CMK (cell line): ENCODE results near the gene ZFPM1.
A peak's percentile ranks its signal among the peaks of the same experiment; 100 is the strongest.

Experiments used
- DNase-seq: peaks from one replicate; pipeline ENCODE4 v3.0.0-alpha.2; 2010; ENCODE audit warnings: low read depth

ZFPM1 gene

DNA sequence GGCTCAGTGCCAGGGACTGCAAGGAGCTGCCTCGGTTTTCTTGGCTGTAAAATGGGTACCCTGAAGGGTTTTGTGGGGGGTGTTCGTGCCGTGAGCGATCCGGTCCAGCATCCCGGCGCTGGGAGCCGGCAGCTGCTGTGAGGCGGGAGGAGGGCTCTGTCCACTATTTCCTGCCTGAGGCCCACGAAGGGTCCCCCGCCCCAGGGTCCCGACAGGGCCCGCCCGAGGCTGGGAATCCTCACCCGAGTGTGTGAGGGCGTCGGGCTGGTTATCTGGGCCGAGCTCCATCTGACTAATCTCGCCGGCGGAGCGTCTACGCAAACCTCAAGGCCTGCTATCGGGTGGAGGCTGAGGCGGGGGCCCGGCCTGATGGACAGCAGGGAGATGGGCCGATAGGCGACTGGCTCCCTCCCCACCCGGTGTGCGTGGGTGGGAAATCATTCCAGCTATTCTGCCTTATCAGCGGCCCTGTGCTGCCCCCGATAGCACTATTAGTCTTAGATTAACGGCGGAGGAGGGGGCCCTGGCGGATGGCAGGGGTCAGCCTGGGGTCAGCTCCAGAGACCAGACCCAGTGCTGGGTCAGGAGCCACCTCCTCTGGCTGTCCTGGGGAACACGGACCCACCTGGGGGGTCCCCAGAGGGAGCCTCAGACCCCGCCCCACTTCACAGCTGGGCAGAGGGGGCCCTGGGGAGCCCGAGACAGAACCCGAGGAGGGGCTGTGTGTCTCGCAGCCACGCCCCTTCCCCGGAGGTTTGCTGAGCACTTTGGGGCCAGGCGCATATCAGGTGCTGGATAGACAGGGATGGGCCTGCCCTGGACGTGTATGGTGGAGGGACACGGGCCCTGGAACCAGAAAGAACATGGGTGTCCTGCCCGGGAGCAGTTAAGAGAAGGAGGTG is 44.7 kb downstream of the ZFPM1 start:
- peak; percentile 99 for DNase-seq

DNA sequence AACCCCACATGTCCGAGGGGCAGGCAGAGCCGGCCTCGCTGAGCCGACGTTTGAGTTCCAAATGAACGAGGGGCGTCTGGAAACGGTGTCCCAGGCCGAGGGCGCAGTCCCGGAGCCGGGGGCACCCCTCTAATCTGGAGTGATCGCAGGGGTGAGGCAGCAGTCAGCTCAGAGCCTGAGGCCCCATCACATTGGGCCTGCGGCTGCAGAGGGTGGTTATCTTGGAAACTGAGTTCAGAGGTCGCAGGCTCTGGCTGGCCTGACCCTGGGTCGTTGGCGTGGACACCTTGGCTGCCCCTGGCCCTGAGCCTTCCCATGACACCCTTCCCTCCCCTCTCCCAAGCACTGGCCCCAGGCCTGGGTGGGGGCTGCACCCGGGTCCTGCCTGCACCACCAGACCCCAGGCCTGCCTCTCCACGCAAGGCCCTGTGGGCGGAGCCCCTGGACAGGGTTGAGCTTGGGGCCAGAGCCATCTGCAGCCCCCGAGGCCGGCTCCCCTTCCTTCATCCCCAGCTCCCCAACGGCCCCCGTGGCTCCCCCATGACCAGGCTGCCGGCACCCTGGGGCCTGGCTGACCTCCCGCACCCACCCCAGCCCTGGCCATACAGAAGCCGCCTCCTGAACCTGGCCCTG is 45.6 kb downstream of the ZFPM1 start:
- no peak for DNase-seq

DNA sequence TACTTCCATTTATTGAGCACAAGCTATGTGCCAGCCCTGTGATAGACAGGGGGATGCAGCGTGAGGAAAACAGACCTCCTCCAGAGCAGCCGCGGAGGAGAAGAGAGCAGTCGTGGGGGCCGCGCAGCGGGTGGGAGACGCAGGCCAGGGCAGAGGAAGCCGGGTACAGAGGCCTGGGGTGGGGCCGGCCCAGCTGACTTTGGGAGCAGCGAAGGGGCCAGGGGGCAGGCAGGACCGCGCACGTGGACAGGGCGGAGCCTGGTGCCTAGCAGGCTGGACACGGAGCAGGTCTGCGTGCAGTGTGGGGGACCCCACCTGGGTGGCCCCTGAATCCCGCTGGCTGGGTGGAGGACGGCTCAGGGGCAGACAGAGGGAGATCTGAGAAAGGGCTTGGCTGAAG is 46.2 kb downstream of the ZFPM1 start:
- no peak for DNase-seq

DNA sequence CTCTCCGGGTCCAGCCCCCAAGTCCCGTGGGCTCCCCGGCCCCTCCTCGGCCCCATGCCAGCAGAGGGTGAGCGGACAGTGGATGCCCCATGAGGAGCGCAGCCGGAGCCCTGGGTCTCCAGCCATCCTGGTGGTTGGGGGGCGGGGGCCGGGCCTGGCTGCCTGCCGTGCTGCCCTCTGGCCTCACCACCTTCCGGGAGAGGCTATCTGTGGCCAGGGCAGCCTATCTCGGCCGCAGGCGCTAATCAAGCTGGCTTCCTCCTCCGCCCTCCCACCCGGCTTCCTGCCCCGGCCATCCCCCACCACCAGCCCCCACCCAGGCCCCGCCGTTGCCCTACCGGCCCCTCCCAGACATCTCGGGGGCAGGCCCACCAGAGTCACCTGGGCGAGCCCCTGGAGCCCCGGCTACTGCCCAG is 46.8 kb downstream of the ZFPM1 start:
- DNase-seq = no peak

DNA sequence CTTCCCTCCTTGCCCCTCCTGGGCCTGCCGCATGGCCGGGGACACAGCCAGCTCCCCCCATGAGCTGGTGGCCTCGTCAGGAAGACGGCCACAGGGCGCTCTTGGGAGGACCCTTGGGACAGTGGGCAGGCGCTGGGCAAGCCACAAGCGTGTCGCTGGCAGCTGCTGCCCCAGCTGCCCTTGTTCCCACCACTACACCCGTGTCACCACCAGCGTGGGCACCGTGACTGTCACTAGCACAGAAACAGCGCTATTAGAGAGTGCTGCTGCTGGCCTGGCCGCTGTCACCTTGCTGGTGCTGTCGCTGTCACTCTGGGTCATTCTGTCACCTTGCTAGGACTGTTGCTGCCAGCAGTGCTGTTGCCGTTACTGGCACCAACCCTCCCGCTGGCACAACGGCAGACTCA is 47.2 kb downstream of the ZFPM1 start:
- DNase-seq = no peak

DNA sequence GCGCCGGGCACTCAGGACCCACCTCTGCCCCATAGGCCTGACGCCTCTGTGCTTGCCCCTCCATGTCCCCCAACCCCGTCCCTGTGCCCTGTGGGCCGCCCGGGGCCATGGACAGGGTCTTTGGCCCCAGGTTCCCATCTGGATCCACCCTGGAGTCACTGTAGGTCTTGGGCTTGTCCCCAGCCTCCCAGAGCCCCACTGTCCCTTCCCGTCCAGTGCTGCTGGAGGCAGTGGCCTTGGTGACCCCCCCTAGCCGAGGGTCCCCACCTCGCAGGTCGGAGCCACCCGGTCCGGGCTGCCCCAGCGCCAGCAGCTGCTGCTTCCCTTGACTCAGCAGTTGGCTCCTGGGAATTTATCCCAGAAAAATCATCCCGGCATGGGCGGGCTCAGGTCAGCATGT is 49.3 kb downstream of the ZFPM1 start:
- DNase-seq = no peak

DNA sequence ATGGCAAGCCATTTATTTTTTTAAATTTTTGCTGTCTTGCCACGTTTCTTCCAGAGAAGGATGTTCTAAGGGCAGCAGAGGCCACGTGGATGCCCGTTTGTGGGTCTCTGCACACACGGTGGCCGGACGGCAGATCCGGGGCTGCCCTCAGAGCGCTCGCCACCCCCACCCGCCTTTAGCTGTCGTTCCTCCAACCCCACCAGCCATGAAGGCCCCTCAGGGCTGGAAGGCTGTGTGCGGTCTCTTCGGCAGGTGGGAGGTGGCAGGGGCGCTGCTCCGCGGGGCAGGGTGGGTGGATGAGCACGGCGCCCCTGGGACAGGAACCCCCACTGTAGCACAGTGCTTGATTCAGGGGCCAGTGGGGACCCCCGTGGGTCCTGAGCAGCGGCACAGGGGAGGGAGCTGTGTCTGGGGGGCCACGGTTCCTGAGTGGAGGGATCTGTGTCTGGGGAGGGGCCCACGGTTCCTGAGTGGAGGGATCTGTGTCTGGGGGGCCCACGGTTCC is 49.7 kb downstream of the ZFPM1 start:
- no peak for DNase-seq

DNA sequence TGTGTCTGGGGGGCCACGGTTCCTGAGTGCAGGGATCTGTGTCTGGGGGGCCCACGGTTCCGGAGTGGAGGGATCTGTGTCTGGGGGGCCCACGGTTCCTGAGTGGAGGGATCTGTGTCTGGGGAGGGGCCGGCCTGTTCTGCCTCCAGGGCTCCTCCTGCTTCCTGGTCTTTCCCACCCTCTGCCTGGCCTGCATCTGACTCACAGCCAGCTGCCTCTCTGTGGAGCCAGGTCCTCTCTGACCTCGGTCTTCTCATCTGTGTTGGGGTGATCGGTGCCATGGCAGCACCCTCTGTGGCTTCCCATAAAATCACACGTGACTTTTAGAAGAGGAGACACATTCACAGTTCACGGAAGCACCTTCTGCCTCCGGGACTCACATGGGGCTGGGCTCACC is 50.3 kb downstream of the ZFPM1 start:
- no peak for DNase-seq

DNA sequence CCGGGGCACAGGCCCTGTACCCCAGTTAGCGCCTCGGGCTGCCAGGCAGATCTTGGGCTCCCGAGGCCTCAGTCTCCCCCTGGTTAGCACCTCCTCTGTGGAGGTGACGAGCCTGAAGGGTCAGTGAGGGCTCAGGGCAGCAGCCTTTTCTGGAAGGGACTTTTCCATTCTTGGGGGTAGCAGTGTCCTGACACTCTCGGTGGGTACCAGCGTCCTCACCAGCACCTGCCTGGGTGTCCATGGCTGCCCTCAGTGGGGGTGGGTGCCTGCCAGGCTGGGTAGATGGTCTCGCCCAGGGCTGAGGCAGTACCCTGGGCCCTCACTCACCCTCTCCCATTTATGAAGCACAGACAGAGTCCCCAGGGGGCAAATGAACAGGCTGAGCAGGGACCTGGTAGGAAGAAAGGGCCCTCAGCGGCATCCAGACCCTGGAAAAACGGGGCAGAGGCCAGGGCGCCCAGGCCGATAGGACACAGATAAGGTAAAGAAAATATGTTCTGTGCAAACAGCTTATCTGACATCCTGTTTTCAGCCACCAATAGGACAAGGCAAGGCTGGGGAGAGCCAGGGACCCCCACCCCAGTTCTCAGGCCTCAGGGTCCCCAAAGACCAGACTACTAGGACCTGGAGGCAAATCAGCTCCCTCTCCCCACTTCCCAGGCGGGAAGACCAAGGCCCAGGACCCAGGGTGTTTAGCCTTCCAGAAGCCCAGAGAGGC is 50.9 kb downstream of the ZFPM1 start:
- no peak for DNase-seq

DNA sequence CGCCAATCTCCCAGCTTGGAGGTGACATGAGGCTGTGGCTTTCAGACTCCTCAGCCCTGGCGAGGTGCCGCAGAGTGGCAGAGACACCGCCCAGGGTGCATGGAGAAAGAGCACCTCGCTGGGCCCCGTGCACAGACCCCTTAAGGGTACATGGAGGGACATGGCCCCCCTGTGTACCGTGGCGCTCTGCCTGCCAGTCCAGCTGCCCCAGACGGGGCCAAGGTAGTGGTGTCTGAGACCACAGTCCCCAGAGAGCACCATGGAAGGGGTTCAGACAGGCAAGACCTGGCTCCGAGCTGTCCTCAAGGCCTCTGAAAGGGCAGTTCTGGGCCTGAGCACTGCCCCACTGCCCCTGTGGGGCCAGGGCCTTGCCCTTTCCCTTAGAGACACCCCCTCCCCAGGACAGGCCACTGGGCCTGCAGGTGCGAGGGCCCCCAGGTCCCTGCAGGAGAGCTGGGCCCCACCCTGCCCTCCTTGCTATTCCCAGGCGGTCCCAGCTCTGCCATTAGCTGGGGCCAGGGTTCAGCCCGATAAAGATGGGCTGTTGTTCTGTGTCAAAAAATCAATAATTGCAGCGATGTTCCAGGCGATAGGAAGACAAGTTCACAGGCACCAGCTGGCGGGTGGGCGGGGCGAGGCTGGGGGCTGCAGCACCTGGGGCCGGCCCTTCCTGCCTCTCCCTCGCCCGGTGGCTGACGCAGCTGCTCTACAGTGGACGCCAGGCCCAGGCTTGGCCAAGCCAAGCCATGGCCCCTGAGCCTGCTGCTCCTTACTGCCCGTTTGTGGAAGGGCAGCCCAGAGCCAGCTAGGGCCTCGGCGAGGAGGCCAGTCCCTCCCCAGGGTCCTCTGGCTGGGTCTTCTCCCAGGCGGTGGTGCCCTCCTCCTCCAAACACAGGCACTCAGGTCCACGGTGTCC is 51.7 kb downstream of the ZFPM1 start:
- no peak for DNase-seq

DNA sequence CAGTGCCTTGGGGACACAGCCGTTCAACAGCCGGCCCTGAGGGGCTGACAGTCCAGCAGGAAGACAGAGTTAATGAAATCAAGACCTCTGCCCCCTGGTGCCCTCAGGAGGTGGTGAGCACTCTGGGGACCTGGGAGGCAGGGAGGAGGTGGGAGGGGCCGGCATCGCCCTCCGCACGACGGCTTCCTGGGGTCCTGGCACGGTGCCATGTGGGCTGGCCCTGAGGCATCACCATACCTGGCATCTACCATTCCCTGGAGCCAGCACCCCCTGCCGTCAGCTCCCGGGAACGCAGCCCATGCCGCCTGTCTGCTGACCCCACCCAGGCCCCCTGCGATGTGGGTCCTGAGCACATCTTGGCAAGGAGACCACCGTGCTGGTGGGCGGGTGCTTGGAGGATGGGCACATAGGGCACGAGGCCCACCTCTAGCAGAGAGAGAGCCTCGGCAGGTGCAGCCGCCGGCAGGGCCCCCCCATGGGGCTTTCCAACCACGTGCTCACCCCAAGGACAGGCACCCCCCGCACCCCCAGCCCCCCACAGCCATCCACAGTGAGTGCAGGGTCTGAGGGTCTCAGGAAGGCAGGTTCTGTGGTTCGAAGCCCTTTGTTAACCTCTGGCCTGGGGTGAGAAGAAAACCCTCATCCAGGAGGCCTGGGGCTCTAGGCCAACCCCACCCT is 52.5 kb downstream of the ZFPM1 start:
- DNase-seq = no peak

DNA sequence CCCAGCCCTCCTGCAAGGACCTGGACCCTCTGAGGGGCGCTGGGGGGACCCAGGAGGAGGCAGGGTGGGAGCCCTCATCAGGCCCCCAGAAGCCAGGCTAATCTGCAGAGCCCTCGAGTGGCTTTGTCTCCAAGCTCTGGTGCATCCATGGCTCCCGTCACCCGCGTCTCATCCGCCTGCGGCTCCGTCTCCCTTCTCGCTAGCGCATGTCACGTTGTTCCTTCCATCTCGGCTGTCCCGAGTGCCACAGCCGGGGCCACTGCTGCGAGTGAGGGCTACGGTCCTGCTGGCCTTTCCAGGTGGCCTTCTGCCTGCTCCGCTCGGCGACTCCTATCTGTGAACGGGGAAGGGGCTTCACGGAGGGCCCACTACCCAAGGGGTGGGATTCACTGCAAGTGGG is 53.6 kb downstream of the ZFPM1 start:
- no peak for DNase-seq

DNA sequence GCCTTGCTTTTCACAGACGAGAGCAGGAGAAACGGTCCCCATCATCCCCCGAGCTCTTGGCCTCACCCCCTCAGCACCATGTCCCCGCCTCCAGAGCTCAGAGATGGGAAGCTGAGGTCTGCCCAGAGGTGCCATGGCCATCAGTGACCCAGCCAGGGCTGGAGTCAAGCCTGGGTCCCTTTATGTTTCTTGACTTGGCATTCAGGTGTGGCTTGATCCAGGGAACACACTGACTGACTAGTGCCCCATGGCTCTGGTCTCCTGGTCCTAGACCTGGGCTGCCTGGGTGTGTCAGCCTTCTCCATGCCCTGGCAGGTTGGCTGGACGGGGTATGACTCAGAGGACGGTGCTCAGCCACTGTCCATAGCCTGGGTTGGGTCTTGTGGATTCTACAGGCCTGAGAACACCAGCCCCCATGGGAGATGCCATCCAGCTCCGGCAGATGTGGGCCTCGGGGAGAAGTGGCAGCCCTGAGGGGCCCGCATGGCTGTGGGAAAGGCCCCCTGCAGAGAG is 54.2 kb downstream of the ZFPM1 start:
- DNase-seq = no peak

DNA sequence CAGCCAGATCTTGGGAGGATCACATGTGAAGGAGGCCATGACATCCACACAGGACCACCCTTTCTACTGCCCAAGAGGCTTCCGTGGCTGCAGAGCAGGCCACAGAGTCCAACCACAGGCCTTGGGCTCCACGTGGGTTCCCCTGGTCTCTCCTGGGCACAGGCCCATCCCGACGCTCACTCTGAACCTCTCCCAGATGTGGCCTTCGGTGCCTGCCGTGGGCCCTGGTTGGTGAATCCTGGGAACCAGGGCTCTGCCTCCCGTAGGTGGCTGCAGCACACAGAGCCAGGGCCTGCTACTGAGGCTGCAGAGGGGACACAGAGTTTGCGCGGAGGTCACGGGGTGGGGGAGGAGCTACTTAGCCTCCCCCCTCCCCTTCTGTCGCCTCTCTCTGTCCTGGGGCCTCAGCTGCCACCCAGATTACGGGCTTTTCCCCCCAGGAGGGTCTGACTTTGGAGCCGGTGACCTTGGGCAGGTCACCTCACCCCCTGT is 55.3 kb downstream of the ZFPM1 start:
- DNase-seq = no peak

DNA sequence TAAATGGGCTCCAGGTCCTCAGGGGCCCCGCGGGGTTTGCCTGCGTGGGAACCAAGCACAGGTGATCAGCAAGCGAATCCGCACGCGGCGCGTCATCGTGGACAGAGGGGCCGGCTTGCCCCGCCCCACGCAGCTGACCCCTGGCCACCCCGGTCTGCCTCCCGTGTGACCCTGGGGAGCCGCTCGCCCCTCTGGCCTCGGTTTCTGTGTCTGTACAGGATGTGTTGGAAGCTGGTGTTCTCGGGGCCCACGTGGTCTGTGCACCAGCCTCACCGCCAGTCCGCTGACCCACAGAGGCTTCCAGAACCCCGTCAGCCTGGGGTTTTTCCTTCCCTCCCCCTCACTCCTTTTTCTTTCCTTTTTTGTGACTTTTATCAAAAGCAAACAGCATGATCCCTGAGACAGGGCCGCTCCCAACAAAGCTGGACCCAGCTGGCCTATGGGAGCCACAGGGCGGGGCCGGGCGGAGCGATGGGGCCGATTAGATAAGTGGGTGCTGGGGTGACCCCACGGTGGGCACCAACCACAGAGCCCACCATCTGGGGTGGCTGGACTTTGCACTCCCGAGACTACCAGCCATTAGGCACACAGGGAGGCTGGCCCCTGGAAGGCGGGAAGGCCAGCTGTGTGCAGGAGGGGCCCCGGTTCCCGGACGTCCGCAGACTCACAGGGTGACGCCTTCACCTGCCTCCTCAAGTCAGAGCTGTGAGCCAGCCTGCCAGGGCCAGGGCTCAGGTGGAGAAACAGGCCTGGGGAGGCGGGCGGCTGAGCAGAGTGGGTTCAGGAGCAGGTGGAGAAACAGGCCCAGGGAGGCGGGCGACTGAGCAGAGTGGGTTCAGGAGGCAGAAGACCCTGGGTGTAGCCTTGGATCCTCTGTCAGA is 56.0 kb downstream of the ZFPM1 start:
- DNase-seq = no peak

DNA sequence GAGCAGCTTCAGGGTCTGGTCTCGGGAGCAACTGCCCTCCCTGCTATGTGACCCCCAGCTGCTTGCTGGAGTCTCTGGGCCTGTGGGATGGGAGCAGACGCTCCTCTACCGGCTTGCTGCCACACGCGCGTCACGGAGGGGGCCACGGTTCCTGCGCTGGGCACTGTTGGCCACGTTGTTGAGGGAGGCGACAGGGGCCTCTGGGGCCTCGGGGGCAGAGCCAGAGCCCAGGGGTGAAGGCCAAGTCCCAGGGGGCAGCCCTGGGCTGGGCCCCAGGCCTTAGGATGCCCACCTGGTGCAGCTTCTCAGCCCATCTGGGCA is 56.6 kb downstream of the ZFPM1 start:
- DNase-seq = no peak

DNA sequence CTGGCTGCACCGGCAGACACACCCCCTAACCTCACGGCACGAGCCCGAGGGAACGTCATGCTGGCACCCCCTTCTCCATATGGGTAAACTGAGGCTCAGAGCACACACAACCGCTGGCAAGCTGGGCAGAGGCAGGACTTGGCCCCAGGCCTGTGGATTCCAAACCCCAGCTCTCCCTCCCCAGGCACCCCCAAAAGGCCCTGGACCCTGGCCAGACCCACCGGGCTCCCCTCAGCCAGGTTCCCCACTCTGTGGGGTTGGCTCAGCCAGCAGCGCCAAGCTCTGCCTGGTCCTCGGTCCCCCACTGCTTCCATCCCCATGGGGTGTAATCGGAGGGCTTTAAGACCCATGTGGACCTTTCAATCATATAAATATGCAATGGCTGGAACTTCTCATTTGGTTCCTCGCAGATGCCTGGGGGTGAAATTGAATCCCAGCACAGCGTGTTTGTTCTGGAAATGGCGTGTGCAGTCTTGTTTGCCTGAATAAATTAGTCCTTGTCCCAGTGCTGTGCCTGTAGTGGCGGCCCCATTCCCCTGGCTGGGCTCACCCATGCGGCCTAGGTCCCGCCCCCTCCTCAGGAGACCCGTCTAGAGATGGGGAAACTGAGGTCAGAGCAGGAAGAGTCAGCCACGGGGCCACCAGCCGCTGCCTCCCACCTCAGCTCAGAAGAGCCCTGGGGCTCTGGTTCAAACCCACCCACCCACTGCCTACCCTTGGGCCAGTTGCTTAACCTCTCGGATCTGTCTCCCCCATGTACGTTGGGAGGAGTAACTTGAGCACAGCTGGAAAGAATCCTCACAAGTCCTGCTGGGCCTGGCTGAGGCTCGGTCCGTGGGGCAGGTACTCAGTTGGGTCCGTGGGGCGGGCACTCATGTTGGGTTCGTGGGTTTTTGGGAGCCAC is 57.3 kb downstream of the ZFPM1 start:
- no peak for DNase-seq

DNA sequence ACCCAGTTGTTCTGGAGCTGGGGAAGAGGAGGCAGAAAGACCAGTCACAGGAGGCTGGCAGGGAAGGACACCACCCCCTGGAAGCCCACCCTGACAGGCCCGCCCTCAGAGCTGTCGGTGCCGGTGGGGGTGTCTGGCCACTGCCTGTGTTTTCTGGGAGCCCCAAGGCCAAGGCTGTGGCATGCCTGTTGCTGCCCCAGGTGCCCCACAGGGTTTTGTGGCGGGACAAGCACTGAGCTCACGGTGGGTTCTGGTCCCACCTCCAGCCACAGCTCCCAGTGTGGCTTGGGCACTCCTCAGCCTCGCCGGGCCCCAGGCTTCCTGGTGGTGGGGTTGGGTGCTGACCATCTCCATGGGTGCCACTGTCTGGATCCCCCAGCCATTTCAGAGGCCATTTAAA is 58.0 kb downstream of the ZFPM1 start:
- DNase-seq = no peak

DNA sequence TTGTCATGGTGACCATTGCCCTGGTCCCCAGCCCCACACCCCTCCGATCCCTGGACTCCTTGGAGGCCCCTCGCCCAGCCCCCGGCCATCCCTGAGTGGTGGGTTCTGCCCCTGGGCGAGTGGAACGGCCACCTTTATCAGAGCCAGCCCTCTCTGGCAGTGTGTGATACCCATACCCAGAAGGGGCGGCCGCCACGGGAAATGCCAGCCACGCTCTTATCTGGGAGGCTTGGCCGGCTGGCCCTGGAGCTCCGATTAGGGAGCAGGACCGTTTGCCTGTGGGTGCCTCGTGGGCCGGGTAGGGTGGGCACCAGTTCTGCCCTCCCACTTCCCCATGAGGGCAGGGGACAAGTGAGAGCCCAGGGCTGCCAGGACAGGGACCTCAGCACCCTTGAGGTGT is 58.8 kb downstream of the ZFPM1 start:
- no peak for DNase-seq
